H1 (cell line): ENCODE data around the gene IPO11. TPM values are rescaled to one million over a fixed set of nuclear protein-coding genes. Genes with fewer than 3 reads are reported as not detected.

Experiments
- CTCF ChIA-PET: fragments of 300-600 bp; sonication (Branson Sonifier 250); formaldehyde crosslinking; loops from one replicate; lab custom pipeline; 2021; ENCODE audit not compliant: partially characterized antibody; lab: Charles Lee
- POLR2A ChIA-PET: fragments of 300-600 bp; sonication (Branson Sonifier 250); formaldehyde crosslinking; loops from one replicate; lab custom pipeline; 2021; ENCODE audit warnings: inconsistent platforms; ENCODE audit not compliant: partially characterized antibody; lab: Charles Lee
- DNase-seq, 2 experiments: peaks; one replicate each; pipeline versions ENCODE4 v3.0.0 to v3.0.0-alpha.2; 2010 to 2022; ENCODE audit warnings: low spot score in 2 of 2, low read depth in 1 of 2, mixed read lengths in 1 of 2
- FAIRE-seq: peaks from 2 replicates; lab custom pipeline; 2011; peaks lifted over from hg19 to GRCh38; lab: Jason Lieb, UNC
- H2AFZ ChIP-seq: 2 replicates; pipeline ENCODE4 v1.8.1; 2012; ENCODE audit warnings: low read length, inconsistent platforms
- H2AK5ac ChIP-seq: 2 replicates; pipeline ENCODE4 v1.6.1; 2013; ENCODE audit warnings: low read depth, low read length
- H2BK120ac ChIP-seq: replicated peaks from 2 replicates; pipeline ENCODE3; 2013; ENCODE audit warnings: low read depth, low read length, inconsistent platforms
- H2BK12ac ChIP-seq: 2 replicates; pipeline ENCODE4 v1.6.1; 2013; ENCODE audit warnings: low read depth, low read length
- H2BK15ac ChIP-seq: 2 replicates; pipeline ENCODE4 v1.6.1; 2013; ENCODE audit warnings: low read length
- H2BK20ac ChIP-seq: 2 replicates; pipeline ENCODE4 v1.6.1; 2013; ENCODE audit warnings: low read length
- H2BK5ac ChIP-seq: 2 replicates; pipeline ENCODE4 v1.6.1; 2013; ENCODE audit warnings: low read depth, low read length
- H3K14ac ChIP-seq: 2 replicates; pipeline ENCODE4 v1.6.1; 2013; ENCODE audit warnings: inconsistent platforms; ENCODE audit not compliant: insufficient read length
- H3K18ac ChIP-seq: 2 replicates; pipeline ENCODE4 v1.6.1; 2013; ENCODE audit warnings: low read length; ENCODE audit errors: extremely low read depth
- H3K23ac ChIP-seq: 2 replicates; pipeline ENCODE4 v1.6.1; 2013; ENCODE audit warnings: inconsistent platforms; ENCODE audit not compliant: insufficient read length
- H3K23me2 ChIP-seq: 2 replicates; pipeline ENCODE4 v1.6.1; 2013; ENCODE audit warnings: low read depth, low read length
- H3K27ac ChIP-seq: 2 replicates; pipeline ENCODE4 v1.6.1; 2011; ENCODE audit warnings: low read depth, low read length, inconsistent platforms
- H3K27me3 ChIP-seq, 4 experiments: replicated peaks in 1 of 4; 1 replicate in 1 of 4; 2 replicates in 3 of 4; pipeline versions ENCODE4 v1.6.1 to v1.8.1; 2011 to 2013; ENCODE audit warnings: low read length in 3 of 4, mild to moderate bottlenecking in 3 of 4, inconsistent platforms in 2 of 4, mixed read lengths in 2 of 4, moderate library complexity in 1 of 4; ENCODE audit not compliant: control insufficient read depth in 3 of 4, insufficient read depth in 3 of 4; ENCODE audit errors: extremely low read depth in 1 of 4
- H3K36me3 ChIP-seq, 4 experiments: 2 replicates each; pipeline versions ENCODE4 v1.6.1 to v1.8.1; 2011 to 2013; ENCODE audit warnings: mild to moderate bottlenecking in 4 of 4, low read length in 3 of 4, moderate library complexity in 2 of 4, control low read depth in 1 of 4, inconsistent platforms in 1 of 4; ENCODE audit not compliant: insufficient read depth in 4 of 4, control insufficient read depth in 2 of 4
- H3K4ac ChIP-seq: replicated peaks from 2 replicates; pipeline ENCODE3; 2013; ENCODE audit warnings: low read length, low read depth, mixed read lengths, inconsistent platforms; ENCODE audit not compliant: insufficient read length
- H3K4me1 ChIP-seq, 4 experiments: replicated peaks in 1 of 4; 1 replicate in 1 of 4; 2 replicates in 3 of 4; pipeline versions ENCODE4 v1.6.1 to v1.8.1; 2011 to 2013; ENCODE audit warnings: low read length in 3 of 4, inconsistent platforms in 2 of 4, mixed read lengths in 1 of 4; ENCODE audit not compliant: insufficient read depth in 4 of 4, control insufficient read depth in 3 of 4
- H3K4me2 ChIP-seq, 2 experiments: 2 replicates each; pipeline versions ENCODE4 v1.6.1 to v1.8.1; 2011 to 2013; ENCODE audit warnings: low read depth in 2 of 2, low read length in 2 of 2, control low read depth in 1 of 2, inconsistent platforms in 1 of 2, mild to moderate bottlenecking in 1 of 2; ENCODE audit not compliant: insufficient read depth in 1 of 2
- H3K4me3 ChIP-seq, 4 experiments: fragments of 200-600, 300-600 bp in 1 of 4; sonication (generic), shearing (Covaris generic), sonication (Bioruptor Twin) in 1 of 4; 2 replicates each; pipeline versions ENCODE4 v1.5.1 to v1.8.1; 2011 to 2016; ENCODE audit warnings: low read length in 4 of 4, low read depth in 3 of 4, control low read depth in 2 of 4, inconsistent platforms in 2 of 4, mild to moderate bottlenecking in 2 of 4, mixed read lengths in 1 of 4, moderate library complexity in 1 of 4; ENCODE audit not compliant: insufficient read depth in 2 of 4; ENCODE audit errors: extremely low read depth in 1 of 4
- H3K56ac ChIP-seq: replicated peaks from 2 replicates; pipeline ENCODE3; 2013; ENCODE audit warnings: low read depth, mild to moderate bottlenecking, mixed read lengths, low read length, inconsistent platforms; ENCODE audit not compliant: insufficient read length
- H3K79me1 ChIP-seq: 2 replicates; pipeline ENCODE4 v1.6.1; 2013; ENCODE audit warnings: low read depth, low read length, control low read depth
- H3K79me2 ChIP-seq, 2 experiments: 2 replicates each; pipeline versions ENCODE4 v1.6.1 to v1.8.1; 2012 to 2013; ENCODE audit warnings: low read length in 2 of 2, mild to moderate bottlenecking in 2 of 2, inconsistent platforms in 1 of 2; ENCODE audit not compliant: insufficient read depth in 2 of 2, control insufficient read depth in 1 of 2
- H3K9ac ChIP-seq, 4 experiments: replicated peaks in 1 of 4; 1 replicate in 1 of 4; 2 replicates in 3 of 4; pipeline versions ENCODE4 v1.6.1 to v1.8.1; 2011 to 2013; ENCODE audit warnings: low read depth in 3 of 4, low read length in 3 of 4, control low read depth in 2 of 4, mild to moderate bottlenecking in 2 of 4, moderate library complexity in 2 of 4, inconsistent platforms in 1 of 4; ENCODE audit errors: extremely low read depth in 1 of 4
- H3K9me3 ChIP-seq, 2 experiments: 2 replicates each; pipeline versions ENCODE4 v1.6.1 to v1.8.1; 2012 to 2013; ENCODE audit warnings: mild to moderate bottlenecking in 2 of 2, moderate library complexity in 2 of 2, control low read depth in 1 of 2, inconsistent platforms in 1 of 2, low read depth in 1 of 2, low read length in 1 of 2, mixed read lengths in 1 of 2; ENCODE audit not compliant: insufficient read depth in 2 of 2
- H4K20me1 ChIP-seq, 2 experiments: replicated peaks in 1 of 2; 2 replicates each; pipeline versions ENCODE3 to v1.8.1; 2011 to 2013; ENCODE audit warnings: inconsistent platforms in 2 of 2, low read length in 2 of 2, mild to moderate bottlenecking in 1 of 2; ENCODE audit not compliant: insufficient read depth in 2 of 2, control insufficient read depth in 1 of 2
- H4K5ac ChIP-seq: 2 replicates; pipeline ENCODE4 v1.6.1; 2013; ENCODE audit warnings: low read length, low read depth, mixed read lengths, inconsistent platforms; ENCODE audit not compliant: insufficient read length
- H4K8ac ChIP-seq: 2 replicates; pipeline ENCODE4 v1.8.0; 2013; ENCODE audit warnings: mild to moderate bottlenecking, moderate library complexity, low read length, inconsistent platforms; ENCODE audit not compliant: insufficient read depth; ENCODE audit errors: extremely low read depth
- H4K91ac ChIP-seq: replicated peaks from 2 replicates; pipeline ENCODE3; 2013; ENCODE audit warnings: low read length, mixed read lengths, inconsistent platforms; ENCODE audit not compliant: insufficient read length
- EP300 ChIP-seq, 2 experiments: IDR thresholded peaks; 1 replicate in 1 of 2; 2 replicates in 1 of 2; pipeline ENCODE4 v1.6.1; 2011 to 2012; ENCODE audit warnings: low read depth in 2 of 2, low read length in 2 of 2, mild to moderate bottlenecking in 2 of 2, borderline replicate concordance in 1 of 2, inconsistent platforms in 1 of 2, moderate library complexity in 1 of 2
- EZH2 ChIP-seq: fragments of 200-600 bp; sonication (generic); IDR thresholded peaks from 2 replicates; pipeline ENCODE4 v1.7.1; 2012; ENCODE audit warnings: low read depth, mild to moderate bottlenecking, moderate library complexity, low read length, inconsistent platforms; ENCODE audit not compliant: severe bottlenecking
- FOSL1 ChIP-seq: IDR thresholded peaks from 2 replicates; pipeline ENCODE4 v1.6.1; 2011; ENCODE audit warnings: mild to moderate bottlenecking, low read depth, low read length, moderate library complexity; ENCODE audit not compliant: insufficient read depth
- HDAC2 ChIP-seq, 2 experiments: fragments of 300-600 bp in 1 of 2; sonication (generic) in 1 of 2; IDR thresholded peaks; 2 replicates each; pipeline ENCODE4 v1.6.1; 2011 to 2012; ENCODE audit warnings: low read depth in 2 of 2, low read length in 2 of 2, mild to moderate bottlenecking in 2 of 2, moderate library complexity in 2 of 2, borderline replicate concordance in 1 of 2, inconsistent platforms in 1 of 2
- NANOG ChIP-seq: IDR thresholded peaks from 2 replicates; pipeline ENCODE4 v1.6.1; 2011; ENCODE audit warnings: low read length, low read depth, mild to moderate bottlenecking, inconsistent platforms; ENCODE audit not compliant: insufficient read depth, poor library complexity, severe bottlenecking
- PHF8 ChIP-seq: fragments of 200-600 bp; sonication (generic); conservative IDR thresholded peaks from 2 replicates; pipeline ENCODE4 v1.7.1; 2012; ENCODE audit warnings: low read depth, mild to moderate bottlenecking, inconsistent platforms, low read length, moderate library complexity
- SRF ChIP-seq: IDR thresholded peaks from 2 replicates; pipeline ENCODE4 v1.6.1; 2011; ENCODE audit warnings: mild to moderate bottlenecking, low read depth, low read length, moderate library complexity
- WGBS, 2 experiments: shearing (Covaris generic) in 1 of 2; methylation state at CpG; one replicate each; pipeline versions ENCODE4 v1.1.6 to v1.1.7; 2013 to 2015; ENCODE audit warnings: low lambda C conversion rate in 2 of 2, mixed read lengths in 2 of 2, inconsistent platforms in 1 of 2, low coverage in 1 of 2, missing lambda C conversion rate in 1 of 2; ENCODE audit not compliant: insufficient replicate concordance in 2 of 2, insufficient coverage in 1 of 2, insufficient read length in 1 of 2; ENCODE audit errors: extremely low coverage in 1 of 2, missing lambda C conversion rate in 1 of 2; 5-methylcytosine and 5-hydroxymethylcytosine counted together
- polyA plus RNA-seq, 7 experiments: library from polyadenylated mRNA; depleted of rRNA in 3 of 7; stranded (reverse) in 5 of 7; unstranded in 2 of 7; fragments of >200 nt in 5 of 7; fragments of 200-250 nt in 2 of 7; gene quantifications; 1 replicate in 5 of 7; 2 replicates in 1 of 7; 4 replicates in 1 of 7; pipeline versions ENCODE4 v1.2.1 to v1.2.3, GENCODE V29; 2011 to 2013; ENCODE audit warnings: missing spikeins in 2 of 7, mixed read lengths in 2 of 7
- total RNA-seq: library from RNA; stranded (reverse); fragmentation: NEBNext Ultra II Directional; extraction: Animal tissue kit (Norgen Biotek cat#: 25700); gene quantifications from 2 replicates; pipeline ENCODE4 v1.2.1, GENCODE V29; 2021

Gene IPO11
- total and polyA plus RNA-seq, 2 of the 8 experiments (the other 6 are each of a cell fraction or from before 2014, with no cell fraction given) = 23.6 to 64.4 TPM

GRCh38 chr5:62538017-62538942 lies 125.7 kb downstream of the IPO11 start:
- no peaks in the 10 kb centered on the region for H3K4me1 ChIP-seq
- no peak overlapping the region for H4K91ac ChIP-seq
- H3K79me1 ChIP-seq = no peaks in the 10 kb centered on the region
- no peak overlapping the region for H4K8ac ChIP-seq
- ChIA-PET POLR2A (no interaction called here), CTCF (no interaction called here)
- no peak overlapping the region for H3K4me2 ChIP-seq
- no peaks in the 10 kb centered on the region for H3K23me2 ChIP-seq
- H2BK20ac ChIP-seq = no peak overlapping the region
- no peak overlapping the region for H3K23ac ChIP-seq
- H3K4me3 ChIP-seq = no peak overlapping the region
- no peak overlapping the region for H3K56ac ChIP-seq
- H2BK12ac ChIP-seq = no peak overlapping the region
- no peak overlapping the region for H2BK5ac ChIP-seq
- H4K20me1 ChIP-seq = no peaks in the 10 kb centered on the region
- no peak overlapping the region for H3K4ac ChIP-seq
- no peaks in the 10 kb centered on the region for H3K9me3 ChIP-seq
- H3K79me2 ChIP-seq = no peaks in the 10 kb centered on the region
- no peak overlapping the region for H2BK15ac ChIP-seq
- H3K18ac ChIP-seq = no peak overlapping the region
- TF ChIP-seq EZH2 (no peak), PHF8 (no peak), HDAC2 (IDR thresholded peaks at IDR 0.05; ENCODE audit: borderline replicate concordance in 1 of 2, low read depth in 2 of 2, low read length in 2 of 2) (no peak), NANOG (no peak), EP300 (IDR thresholded peaks at IDR 0.05; ENCODE audit: borderline replicate concordance in 1 of 2, low read depth in 2 of 2, low read length in 2 of 2) (no peak), FOSL1 (no peak), SRF (no peak)
- FAIRE-seq = no peak
- no peak overlapping the region for H3K14ac ChIP-seq
- H3K27me3 ChIP-seq = no peaks in the 10 kb centered on the region
- WGBS, 2 experiments = 94% methylated on average over 9 of the region's 9 CpGs; no CpG with 5 or more reads in 1 of the 2 experiments
- no peak for DNase-seq
- no peaks in the 10 kb centered on the region; a peak in 1 of 8 replicates for H3K36me3 ChIP-seq
- no peak overlapping the region for H3K27ac ChIP-seq
- H4K5ac ChIP-seq = no peak overlapping the region
- no peak overlapping the region for H2AK5ac ChIP-seq
- no peak overlapping the region for H2BK120ac ChIP-seq
- H2AFZ ChIP-seq = no peak overlapping the region
- H3K9ac ChIP-seq = no peak overlapping the region
